HG03571 (cell line): ENCODE data around the gene TMEM61.

Experiments
- ATAC-seq: cut with Tn5 transposase; IDR thresholded peaks from one replicate; pipeline ENCODE4 v1.9.1; 2021; ENCODE audit not compliant: unreplicated experiment

Gene TMEM61

GRCh38 chr1:55037733-55038551, 57.5 kb downstream of the TMEM61 start:
- ATAC-seq = no peak

DNA sequence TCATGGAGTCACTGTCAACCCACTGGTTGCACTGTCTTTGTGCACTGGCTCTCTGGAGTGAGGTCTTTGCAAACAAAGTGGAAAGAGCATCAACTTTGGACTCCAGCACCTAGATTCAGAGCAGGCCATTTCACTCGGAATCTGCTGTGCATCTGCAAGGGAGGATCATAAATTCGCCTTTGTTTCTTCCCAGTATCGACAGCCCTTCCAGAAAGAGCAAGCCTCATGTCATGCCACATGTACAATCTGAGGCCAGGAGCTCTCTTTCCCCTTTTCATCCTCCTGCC, 58.1 kb downstream of the TMEM61 start:
- ATAC-seq = no peak

- ATAC-seq = no peak
Measured at GRCh38 chr1:55038974-55039341, 58.5 kb downstream of the TMEM61 start.

- no peak for ATAC-seq
Measured at GRCh38 chr1:55039342-55040082, 59.1 kb downstream of the TMEM61 start, which contains the start of gene PCSK9. Gene PCSK9, plus strand, starts transcription at chr1:55039548. Its CDS starts 290 bp downstream, at chr1:55039838.

DNA sequence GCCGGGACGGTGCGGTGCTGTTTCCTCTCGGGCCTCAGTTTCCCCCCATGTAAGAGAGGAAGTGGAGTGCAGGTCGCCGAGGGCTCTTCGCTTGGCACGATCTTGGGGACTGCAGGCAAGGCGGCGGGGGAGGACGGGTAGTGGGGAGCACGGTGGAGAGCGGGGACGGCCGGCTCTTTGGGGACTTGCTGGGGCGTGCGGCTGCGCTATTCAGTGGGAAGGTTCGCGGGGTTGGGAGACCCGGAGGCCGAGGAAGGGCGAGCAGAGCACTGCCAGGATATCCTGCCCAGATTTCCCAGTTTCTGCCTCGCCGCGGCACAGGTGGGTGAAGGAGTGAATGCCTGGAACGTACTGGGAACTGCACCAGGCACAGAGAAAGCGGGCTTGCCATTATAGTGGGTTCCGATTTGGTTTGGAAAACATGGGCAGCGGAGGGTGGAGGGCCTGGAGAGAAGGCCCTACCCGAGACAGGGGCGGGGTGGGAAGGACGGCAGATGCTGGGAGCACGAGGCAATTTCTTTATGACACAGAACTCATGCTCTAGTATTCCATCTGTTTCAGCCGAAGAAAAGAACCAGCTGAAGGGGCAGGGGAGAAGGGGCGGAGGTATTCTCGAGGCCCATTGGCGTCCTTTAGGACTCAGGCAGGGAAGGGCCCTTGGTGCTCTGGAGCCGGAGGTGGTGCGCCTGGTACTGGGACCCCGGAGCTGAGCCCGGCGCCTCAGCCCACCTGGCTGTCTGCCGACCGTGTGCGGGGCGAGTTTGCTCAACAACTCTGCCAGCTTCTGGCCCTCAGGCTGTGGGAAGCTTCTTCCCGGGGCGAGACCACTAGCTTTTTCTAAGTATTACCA, 59.9 kb downstream of the TMEM61 start:
- no peak for ATAC-seq

- no peak for ATAC-seq
Measured at GRCh38 chr1:55040933-55041494, 60.6 kb downstream of the TMEM61 start.

GRCh38 chr1:55041613-55042012, 61.2 kb downstream of the TMEM61 start:
- ATAC-seq = no peak
